HFFc6 (cell line): ENCODE results near the gene SENP1. TPM values are rescaled to one million over a fixed set of nuclear protein-coding genes. Genes with fewer than 3 reads are reported as not detected.

Experiments used
- DNase-seq: peaks from one replicate; pipeline ENCODE4 v3.0.0-alpha.2; 2018
- H3K27ac Mint-ChIP-seq: 2 replicates; pipeline ENCODE4 v1.8.0; 2020; ENCODE audit warnings: mild to moderate bottlenecking, mixed read lengths
- H3K27me3 Mint-ChIP-seq: 2 replicates; pipeline ENCODE4 v1.8.0; 2021; ENCODE audit warnings: mild to moderate bottlenecking, moderate library complexity, mixed read lengths; ENCODE audit not compliant: insufficient read depth
- H3K36me3 Mint-ChIP-seq: 2 replicates; pipeline ENCODE4 v1.8.0; 2021; ENCODE audit warnings: low read depth, mixed read lengths
- H3K4me1 Mint-ChIP-seq: 2 replicates; pipeline ENCODE4 v1.8.0; 2020; ENCODE audit warnings: low read depth, mixed read lengths
- H3K4me3 Mint-ChIP-seq: 2 replicates; pipeline ENCODE4 v1.8.0; 2020; ENCODE audit warnings: mild to moderate bottlenecking, moderate library complexity, mixed read lengths
- H3K9me3 Mint-ChIP-seq: 2 replicates; pipeline ENCODE4 v1.8.0; 2020; ENCODE audit warnings: mild to moderate bottlenecking, mixed read lengths
- CTCF ChIP-seq: fragments of 200-600 bp; sonication (generic); IDR thresholded peaks from 2 replicates; pipeline ENCODE4 v1.5.0; 2021; ENCODE audit warnings: antibody characterized with exemption, mild to moderate bottlenecking
- total RNA-seq, 6 experiments: library from RNA; stranded (reverse); fragmentation: NEBNext Ultra II Directional; extraction: Animal tissue kit (Norgen Biotek cat#: 25700); gene quantifications; 2 replicates in 1 of 6; 3 replicates in 5 of 6; pipeline ENCODE4 v1.2.3, GENCODE V29; 2021

SENP1 gene
- total RNA-seq, 6 experiments from 2014 or later, result 13.3 to 24.7 (median 17.2) TPM

- H3K27me3 Mint-ChIP-seq, result no peaks in the 10 kb centered on the region; the same call in 1 of the 2 replicates
- H3K4me3 Mint-ChIP-seq, result no peak overlapping the region
- H3K9me3 Mint-ChIP-seq, result peaks cover 15% of the 10 kb centered on the region
- no peak overlapping the region for H3K27ac Mint-ChIP-seq
- DNase-seq, result no peak
- no peak for TF ChIP-seq CTCF
- peaks cover 32% of the 10 kb centered on the region for H3K36me3 Mint-ChIP-seq
- H3K4me1 Mint-ChIP-seq, result no peaks in the 10 kb centered on the region
These were observed 47.1 kb downstream of the SENP1 start for GRCh38 chr12:48058771-48059170.

DNA sequence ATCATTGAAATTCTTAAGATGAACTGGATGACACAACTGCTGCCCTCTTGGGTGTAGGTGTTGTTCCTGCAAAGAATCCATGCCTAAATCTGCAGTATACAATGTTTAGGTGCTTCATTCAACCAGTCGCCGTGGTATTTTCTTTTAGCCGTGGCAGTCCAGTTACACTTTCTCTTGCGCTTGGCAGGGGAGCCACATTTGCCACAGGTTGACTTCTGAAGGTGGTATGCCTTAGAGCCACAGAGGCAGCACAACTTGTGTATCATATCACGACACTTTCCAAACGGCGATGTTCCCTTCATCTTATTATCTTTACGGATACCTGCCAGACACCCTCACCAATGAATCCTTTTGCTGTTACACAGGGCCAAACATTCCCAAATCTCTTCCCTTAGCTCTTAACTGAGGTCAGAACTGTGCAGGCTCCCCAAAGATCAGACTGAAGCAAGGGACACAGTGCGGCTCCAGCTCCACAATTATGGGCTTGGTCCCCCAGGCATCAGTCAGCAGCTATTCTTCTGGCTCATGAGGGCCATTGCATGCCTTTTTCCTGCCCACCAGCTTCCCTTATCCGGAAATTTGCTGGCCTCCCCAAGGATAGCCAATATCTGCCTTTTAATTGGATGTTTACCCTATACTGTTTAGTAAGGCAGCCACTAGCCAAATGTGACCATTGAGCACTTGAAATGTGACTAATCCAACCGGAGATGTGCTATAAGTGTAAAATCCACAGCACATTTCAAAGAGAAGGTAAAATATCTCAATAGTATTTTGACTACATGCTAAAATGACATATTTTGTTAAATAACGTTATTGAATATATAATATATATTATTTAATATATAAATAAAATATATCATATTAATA lies 50.7 kb downstream of the SENP1 start:
- Mint-ChIP-seq H3K4me1 (no peaks in the 10 kb centered on the region), H3K9me3 (peaks cover 15% of the 10 kb centered on the region), H3K4me3 (no peak overlapping the region), H3K27me3 (no peaks in the 10 kb centered on the region; the same call in 1 of the 2 replicates), H3K36me3 (peaks cover 26% of the 10 kb centered on the region), H3K27ac (no peak overlapping the region)
- no peak for DNase-seq
- TF ChIP-seq CTCF, result no peak

- Mint-ChIP-seq H3K4me3 (no peak overlapping the region), H3K9me3 (peaks cover 5% of the 10 kb centered on the region), H3K4me1 (no peaks in the 10 kb centered on the region), H3K36me3 (peaks cover 13% of the 10 kb centered on the region), H3K27ac (no peak overlapping the region), H3K27me3 (no peaks in the 10 kb centered on the region; the same call in 1 of the 2 replicates)
- TF ChIP-seq CTCF, result no peak
- DNase-seq, result no peak
These were observed 52.0 kb downstream of the SENP1 start for GRCh38 chr12:48053883-48054282.

- Mint-ChIP-seq H3K4me3 (no peak overlapping the region), H3K27ac (no peak overlapping the region), H3K4me1 (no peaks in the 10 kb centered on the region), H3K27me3 (no peaks in the 10 kb centered on the region; the same call in 1 of the 2 replicates), H3K36me3 (peaks cover 5% of the 10 kb centered on the region), H3K9me3 (no peaks in the 10 kb centered on the region)
- TF ChIP-seq CTCF, result no peak
- DNase-seq, result no peak
These were observed 52.8 kb downstream of the SENP1 start for GRCh38 chr12:48053122-48053521.

DNA sequence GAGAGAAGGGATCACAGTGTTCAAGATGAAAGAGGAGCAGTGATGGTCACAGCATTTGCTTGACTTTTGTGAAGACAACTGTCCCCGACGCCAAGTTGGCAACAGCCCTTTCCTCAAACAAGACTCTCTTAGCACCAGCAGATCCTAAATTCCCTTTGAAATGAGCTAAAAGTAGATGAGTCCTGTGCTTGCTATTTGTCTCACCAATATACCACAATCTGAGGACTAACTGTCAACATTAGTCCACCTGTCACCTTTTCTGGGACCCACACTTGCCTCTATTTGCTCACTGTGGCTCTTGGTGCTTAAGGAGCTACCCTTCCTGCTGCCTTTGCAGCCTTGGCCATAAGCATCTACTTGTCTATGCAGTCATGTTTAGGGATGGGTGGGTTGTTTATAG lies 54.2 kb downstream of the SENP1 start:
- Mint-ChIP-seq H3K4me3 (no peak overlapping the region), H3K27ac (no peak overlapping the region), H3K27me3 (no peaks in the 10 kb centered on the region; the same call in 1 of the 2 replicates), H3K9me3 (no peaks in the 10 kb centered on the region), H3K36me3 (peaks cover 4% of the 10 kb centered on the region; the same call in 1 of the 2 replicates), H3K4me1 (no peaks in the 10 kb centered on the region)
- TF ChIP-seq CTCF, result no peak
- no peak for DNase-seq
